22Rv1 (cell line): Measurements from ENCODE around the gene ST3GAL3.

Experiments
- ZFX ChIP-seq: fragments of 450-650 bp; IDR thresholded peaks from 2 replicates; pipeline ENCODE4 v1.6.1; 2017; ENCODE audit warnings: antibody characterized with exemption, borderline replicate concordance
- TF ChIP-seq, protein P1 (sequence below): fragments of 450-650 bp; IDR thresholded peaks from 2 replicates; pipeline ENCODE4 v1.5.1; 2017; ENCODE audit warnings: mild to moderate bottlenecking

GRCh38 chr1:43937179-43937865 lies 230.0 kb downstream of the ST3GAL3 start:
- TF ChIP-seq, protein P1, sequence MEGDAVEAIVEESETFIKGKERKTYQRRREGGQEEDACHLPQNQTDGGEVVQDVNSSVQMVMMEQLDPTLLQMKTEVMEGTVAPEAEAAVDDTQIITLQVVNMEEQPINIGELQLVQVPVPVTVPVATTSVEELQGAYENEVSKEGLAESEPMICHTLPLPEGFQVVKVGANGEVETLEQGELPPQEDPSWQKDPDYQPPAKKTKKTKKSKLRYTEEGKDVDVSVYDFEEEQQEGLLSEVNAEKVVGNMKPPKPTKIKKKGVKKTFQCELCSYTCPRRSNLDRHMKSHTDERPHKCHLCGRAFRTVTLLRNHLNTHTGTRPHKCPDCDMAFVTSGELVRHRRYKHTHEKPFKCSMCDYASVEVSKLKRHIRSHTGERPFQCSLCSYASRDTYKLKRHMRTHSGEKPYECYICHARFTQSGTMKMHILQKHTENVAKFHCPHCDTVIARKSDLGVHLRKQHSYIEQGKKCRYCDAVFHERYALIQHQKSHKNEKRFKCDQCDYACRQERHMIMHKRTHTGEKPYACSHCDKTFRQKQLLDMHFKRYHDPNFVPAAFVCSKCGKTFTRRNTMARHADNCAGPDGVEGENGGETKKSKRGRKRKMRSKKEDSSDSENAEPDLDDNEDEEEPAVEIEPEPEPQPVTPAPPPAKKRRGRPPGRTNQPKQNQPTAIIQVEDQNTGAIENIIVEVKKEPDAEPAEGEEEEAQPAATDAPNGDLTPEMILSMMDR: no peak
- no peak for TF ChIP-seq ZFX
